Cardiac fibroblast (primary cell): ENCODE results near the gene CSRNP3.
A peak's percentile ranks its signal among the peaks of the same experiment; 100 is the strongest.

Experiments used
- DNase-seq, 2 donors: peaks; one replicate each; pipeline versions ENCODE4 v3.0.0 to v3.0.0-alpha.2; 2010; ENCODE audit warnings: low read depth in 2 of 2
- H3K4me3 ChIP-seq, 2 donors: replicated peaks in 1 of 2; 1 replicate in 1 of 2; 2 replicates in 1 of 2; pipeline ENCODE4 v1.5.1; 2011; ENCODE audit warnings: low read depth in 2 of 2, low read length in 2 of 2, mild to moderate bottlenecking in 2 of 2, moderate library complexity in 1 of 2
- CTCF ChIP-seq: IDR thresholded peaks from one replicate; pipeline ENCODE4 v1.5.1; 2011; ENCODE audit warnings: low read depth, mild to moderate bottlenecking, low read length, inconsistent platforms

Gene CSRNP3

GRCh38 chr2:165567273-165567672, 97.8 kb downstream of the CSRNP3 start:
- DNase-seq, result no peak
- H3K4me3 ChIP-seq, result no peak overlapping the region
- no peak for TF ChIP-seq CTCF

GRCh38 chr2:165568361-165568760, 98.9 kb downstream of the CSRNP3 start:
- no peak for TF ChIP-seq CTCF
- DNase-seq, result no peak

GRCh38 chr2:165571477-165571876, 102.0 kb downstream of the CSRNP3 start:
- TF ChIP-seq CTCF, result no peak
- no peak for DNase-seq
- H3K4me3 ChIP-seq, result no peak overlapping the region

More at GRCh38 chr2:165568361-165568760, 98.9 kb downstream of the CSRNP3 start:
- H3K4me3 ChIP-seq, result no peak overlapping the region

- H3K4me3 ChIP-seq, result no peak overlapping the region
- TF ChIP-seq CTCF, result no peak
- peak in 1 of 2 donors; percentile 13 for DNase-seq
Observed at GRCh38 chr2:165572151-165572550, 102.7 kb downstream of the CSRNP3 start.

GRCh38 chr2:165573534-165574461, 104.3 kb downstream of the CSRNP3 start:
- TF ChIP-seq CTCF, result no peak
- peak overlapping the region; percentile 30 to 54 for H3K4me3 ChIP-seq
- DNase-seq, result peak; percentile 36 to 39

GRCh38 chr2:165575044-165575615, 105.6 kb downstream of the CSRNP3 start:
- no peak overlapping the region for H3K4me3 ChIP-seq
- TF ChIP-seq CTCF, result no peak
- no peak for DNase-seq
